ENCODE measurements around the gene KCNJ14. TPM values are rescaled to one million over a fixed set of nuclear protein-coding genes. Genes with fewer than 3 reads are reported as not detected.
A peak's percentile ranks its signal among the peaks of the same experiment; 100 is the strongest.

Gene KCNJ14
- total RNA-seq, 6 experiments from 2014 or later, result 0.22 to 0.44 (median 0.31) TPM

DNA sequence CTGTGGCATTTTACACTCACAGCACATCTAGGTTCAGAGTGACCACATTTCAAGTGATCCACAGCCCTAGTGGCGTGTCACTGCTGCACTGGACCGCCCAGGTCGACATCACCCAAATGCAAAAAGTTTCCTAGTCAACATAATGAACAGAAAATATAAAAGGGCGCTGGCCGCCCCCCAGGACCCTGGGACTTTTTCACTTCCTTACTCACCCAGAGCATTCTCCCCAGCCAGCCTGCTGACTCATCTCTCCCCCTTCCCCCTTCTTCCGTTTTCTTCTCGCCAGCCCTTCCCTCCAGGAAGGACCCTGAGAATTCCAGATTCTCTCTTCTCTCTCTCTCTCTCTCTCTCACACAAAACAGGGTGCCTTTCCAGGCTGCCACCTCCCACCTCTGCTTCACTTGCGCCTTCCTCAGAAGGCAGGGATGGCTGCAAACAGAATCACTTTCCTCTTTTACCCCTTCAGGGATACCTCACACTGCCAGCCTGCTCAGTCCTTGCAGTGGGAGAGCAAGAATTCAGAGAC is 30.6 kb upstream of the KCNJ14 start:
- Histone ChIP-seq H3K9me3 (no peaks in the 10 kb centered on the region), H3K27ac (peak overlapping the region in 1 of 3 donors; percentile 27), H3K27me3 (no peaks in the 10 kb centered on the region), H3K4me1 (no peaks in the 10 kb centered on the region), H3K4me3 (no peak overlapping the region), H3K36me3 (no peaks in the 10 kb centered on the region)
- peak; percentile 46 to 79 (median 73) for ATAC-seq
- no peak for TF ChIP-seq POLR2A (IDR thresholded peaks at IDR 0.05)
- TF ChIP-seq, protein P1, sequence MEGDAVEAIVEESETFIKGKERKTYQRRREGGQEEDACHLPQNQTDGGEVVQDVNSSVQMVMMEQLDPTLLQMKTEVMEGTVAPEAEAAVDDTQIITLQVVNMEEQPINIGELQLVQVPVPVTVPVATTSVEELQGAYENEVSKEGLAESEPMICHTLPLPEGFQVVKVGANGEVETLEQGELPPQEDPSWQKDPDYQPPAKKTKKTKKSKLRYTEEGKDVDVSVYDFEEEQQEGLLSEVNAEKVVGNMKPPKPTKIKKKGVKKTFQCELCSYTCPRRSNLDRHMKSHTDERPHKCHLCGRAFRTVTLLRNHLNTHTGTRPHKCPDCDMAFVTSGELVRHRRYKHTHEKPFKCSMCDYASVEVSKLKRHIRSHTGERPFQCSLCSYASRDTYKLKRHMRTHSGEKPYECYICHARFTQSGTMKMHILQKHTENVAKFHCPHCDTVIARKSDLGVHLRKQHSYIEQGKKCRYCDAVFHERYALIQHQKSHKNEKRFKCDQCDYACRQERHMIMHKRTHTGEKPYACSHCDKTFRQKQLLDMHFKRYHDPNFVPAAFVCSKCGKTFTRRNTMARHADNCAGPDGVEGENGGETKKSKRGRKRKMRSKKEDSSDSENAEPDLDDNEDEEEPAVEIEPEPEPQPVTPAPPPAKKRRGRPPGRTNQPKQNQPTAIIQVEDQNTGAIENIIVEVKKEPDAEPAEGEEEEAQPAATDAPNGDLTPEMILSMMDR (IDR thresholded peaks at IDR 0.05), result no peak
- 32% methylated on average over 7 of the region's 8 CpGs for WGBS (ENCODE audit: insufficient coverage, low coverage, low lambda C conversion rate, missing lambda C conversion rate)
- no peak for DNase-seq
- intact Hi-C loops (cut with DNase I), result no loop called here

- Histone ChIP-seq H3K4me3 (no peak overlapping the region), H3K36me3 (no peaks in the 10 kb centered on the region), H3K27ac (no peak overlapping the region), H3K4me1 (no peaks in the 10 kb centered on the region), H3K9me3 (no peaks in the 10 kb centered on the region), H3K27me3 (no peaks in the 10 kb centered on the region)
- ATAC-seq, result no peak
- DNase-seq, result no peak
- intact Hi-C loops (cut with DNase I), result no loop called here
- WGBS (ENCODE audit: insufficient coverage, low coverage, low lambda C conversion rate, missing lambda C conversion rate), result 100% methylated on average over 1 of the region's 1 CpG
- TF ChIP-seq POLR2A (IDR thresholded peaks at IDR 0.05), result no peak
- TF ChIP-seq, protein P1 (IDR thresholded peaks at IDR 0.05), result no peak
Observed at GRCh38 chr19:48428670-48429069, 26.7 kb upstream of the KCNJ14 start.

DNA sequence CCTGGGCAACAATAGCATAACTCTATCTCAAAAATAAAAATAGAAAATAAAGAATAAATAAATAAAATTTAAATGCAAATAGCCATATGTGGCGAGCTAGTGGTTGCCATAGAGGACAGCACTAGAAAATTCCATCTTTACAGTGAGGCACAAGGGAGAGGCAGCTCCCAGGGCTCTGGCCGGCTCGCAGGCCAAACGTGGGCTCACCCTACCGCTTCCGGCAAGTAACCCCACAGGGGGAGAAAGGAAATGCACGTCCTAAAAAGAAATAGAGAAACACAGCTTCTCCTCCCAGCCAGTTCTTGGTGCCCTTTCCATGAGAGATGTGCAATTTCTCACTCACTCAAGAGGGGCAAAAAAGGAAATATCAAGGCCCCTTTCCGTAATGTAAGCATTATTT is 22.0 kb upstream of the KCNJ14 start:
- no peak for DNase-seq
- TF ChIP-seq, protein P1 (IDR thresholded peaks at IDR 0.05), result no peak
- TF ChIP-seq POLR2A (IDR thresholded peaks at IDR 0.05), result no peak
- H3K4me1 ChIP-seq, result no peaks in the 10 kb centered on the region
- H3K4me3 ChIP-seq, result no peak overlapping the region
- H3K9me3 ChIP-seq, result no peaks in the 10 kb centered on the region
- ATAC-seq, result no peak
- WGBS (ENCODE audit: insufficient coverage, low coverage, low lambda C conversion rate, missing lambda C conversion rate), result 74% methylated on average over 3 of the region's 8 CpGs
- no peak overlapping the region for H3K27ac ChIP-seq
- intact Hi-C loops (cut with DNase I), result no loop called here
- H3K27me3 ChIP-seq, result no peaks in the 10 kb centered on the region
- H3K36me3 ChIP-seq, result no peaks in the 10 kb centered on the region

DNA sequence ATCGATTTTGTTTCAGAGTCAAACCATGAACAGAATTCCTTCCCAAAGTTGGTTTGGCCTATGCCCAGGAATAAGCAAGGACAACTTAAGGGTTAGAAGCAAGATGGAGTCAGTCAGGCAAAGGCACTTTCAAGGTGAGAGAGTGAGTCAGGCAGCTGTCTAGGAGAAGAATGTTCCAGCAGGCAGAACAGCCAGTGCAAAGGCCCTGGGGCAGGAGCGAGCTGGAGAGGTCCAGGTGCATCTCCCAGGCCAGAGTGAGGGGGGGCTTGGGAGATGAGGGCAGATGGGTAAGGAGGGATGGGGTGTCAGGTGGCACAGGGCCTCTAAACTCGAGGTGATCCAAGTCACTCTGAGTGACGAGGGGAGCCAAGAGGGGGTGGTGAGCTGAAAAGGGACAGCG is 18.8 kb upstream of the KCNJ14 start:
- H3K27me3 ChIP-seq, result no peaks in the 10 kb centered on the region
- DNase-seq (no peak), ATAC-seq (no peak)
- no peak overlapping the region for H3K4me3 ChIP-seq
- TF ChIP-seq POLR2A (IDR thresholded peaks at IDR 0.05), result no peak
- TF ChIP-seq, protein P1 (IDR thresholded peaks at IDR 0.05), result no peak
- H3K27ac ChIP-seq, result no peak overlapping the region
- no peaks in the 10 kb centered on the region for H3K4me1 ChIP-seq
- H3K9me3 ChIP-seq, result no peaks in the 10 kb centered on the region
- intact Hi-C loops (cut with DNase I), result no loop called here
- H3K36me3 ChIP-seq, result no peaks in the 10 kb centered on the region
- 72% methylated on average over 3 of the region's 5 CpGs for WGBS (ENCODE audit: insufficient coverage, low coverage, low lambda C conversion rate, missing lambda C conversion rate)
